Naive thymus-derived CD4-positive, alpha-beta T cell (primary cell): ENCODE results near the gene GDAP1L1. TPM values are rescaled to one million over a fixed set of nuclear protein-coding genes. Genes with fewer than 3 reads are reported as not detected.

ENCODE experiments used
- ATAC-seq: fragments of 150-1000 bp; cut with Tn5 transposase; 2 replicates; pipeline ENCODE4 v1.10.0; 2021; ENCODE audit warnings: mild to moderate bottlenecking, moderate library complexity
- CTCF ChIA-PET: fragments of 350-600 bp; sonication (Branson Sonifier 250); formaldehyde crosslinking; loops from one replicate; lab custom pipeline; 2021; ENCODE audit warnings: antibody characterized with exemption; lab: Charles Lee
- POLR2A ChIA-PET: fragments of 350-600 bp; sonication (Branson Sonifier 250); formaldehyde crosslinking; loops from one replicate; lab custom pipeline; 2021; ENCODE audit warnings: antibody characterized with exemption, inconsistent platforms; lab: Charles Lee
- DNase-seq, 9 donors: peaks; one replicate each; pipeline versions ENCODE4 v3.0.0 to v3.0.0-alpha.2; 2020 to 2022; ENCODE audit warnings: mixed read lengths in 1 of 9
- H3K27ac ChIP-seq: one replicate; pipeline ENCODE4 v1.7.0; 2013; ENCODE audit warnings: mild to moderate bottlenecking, low read depth, low read length, moderate library complexity
- H3K27me3 ChIP-seq, 2 donors: one replicate each; pipeline ENCODE4 v1.7.0; 2013; ENCODE audit warnings: low read length in 2 of 2, mild to moderate bottlenecking in 2 of 2, moderate library complexity in 2 of 2; ENCODE audit not compliant: control insufficient read depth in 2 of 2, insufficient read depth in 2 of 2
- H3K36me3 ChIP-seq, 3 experiments: 1 replicate in 2 of 3; 2 replicates in 1 of 3; pipeline ENCODE4 v1.7.0; 2013; ENCODE audit warnings: low read length in 3 of 3, mild to moderate bottlenecking in 3 of 3, moderate library complexity in 1 of 3; ENCODE audit not compliant: insufficient read depth in 3 of 3, control insufficient read depth in 2 of 3
- H3K4me1 ChIP-seq, 2 donors: one replicate each; pipeline ENCODE4 v1.7.0; 2013; ENCODE audit warnings: low read length in 2 of 2, mild to moderate bottlenecking in 2 of 2, moderate library complexity in 1 of 2; ENCODE audit not compliant: control insufficient read depth in 2 of 2, insufficient read depth in 2 of 2
- H3K4me3 ChIP-seq: 2 replicates; pipeline ENCODE4 v1.7.0; 2013; ENCODE audit warnings: mild to moderate bottlenecking, low read length
- H3K9me3 ChIP-seq, 3 experiments: 1 replicate in 2 of 3; 2 replicates in 1 of 3; pipeline ENCODE4 v1.7.0; 2013; ENCODE audit warnings: low read length in 3 of 3; ENCODE audit not compliant: control insufficient read depth in 2 of 3
- H3K27ac Mint-ChIP-seq, 9 donors: one replicate each; pipeline ENCODE4 v1.8.0; 2020 to 2022; ENCODE audit warnings: mixed read lengths in 9 of 9, mild to moderate bottlenecking in 8 of 9, moderate library complexity in 5 of 9, inconsistent platforms in 2 of 9
- H3K27me3 Mint-ChIP-seq, 5 donors: one replicate each; pipeline ENCODE4 v1.8.0; 2021 to 2022; ENCODE audit warnings: mixed read lengths in 5 of 5, mild to moderate bottlenecking in 1 of 5
- H3K36me3 Mint-ChIP-seq, 5 donors: one replicate each; pipeline ENCODE4 v1.8.0; 2020 to 2022; ENCODE audit warnings: mixed read lengths in 5 of 5, mild to moderate bottlenecking in 3 of 5, inconsistent platforms in 1 of 5
- H3K4me1 Mint-ChIP-seq, 7 donors: one replicate each; pipeline ENCODE4 v1.8.0; 2020 to 2022; ENCODE audit warnings: mixed read lengths in 7 of 7, mild to moderate bottlenecking in 3 of 7, inconsistent platforms in 1 of 7
- H3K4me3 Mint-ChIP-seq, 10 donors: one replicate each; pipeline ENCODE4 v1.8.0; 2020 to 2022; ENCODE audit warnings: mild to moderate bottlenecking in 10 of 10, mixed read lengths in 10 of 10, moderate library complexity in 6 of 10, inconsistent platforms in 2 of 10
- H3K9me3 Mint-ChIP-seq, 11 donors: one replicate each; pipeline ENCODE4 v1.8.0; 2020 to 2022; ENCODE audit warnings: mixed read lengths in 11 of 11, mild to moderate bottlenecking in 4 of 11, inconsistent platforms in 1 of 11, moderate library complexity in 1 of 11
- intact Hi-C, 2 donors: fragments of 100-400 bp; cut with micrococcal nuclease; formaldehyde crosslinking; loops; one replicate each; pipeline ENCODE4 v1.15.1; 2023
- polyA plus RNA-seq, 2 donors: library from polyadenylated mRNA; unstranded; fragments of 300-500 nt; fragmentation: Illumina TruSeq; gene quantifications; one replicate each; pipeline ENCODE4 v1.2.3, GENCODE V29; 2021
- total RNA-seq, 6 experiments: library from RNA in 5 of 6; stranded (reverse) in 5 of 6; gene quantifications; 1 replicate in 5 of 6; 2 replicates in 1 of 6; pipeline ENCODE4 v1.2.3 and lab custom pipeline; 2021 to 2026

GDAP1L1 gene
- total RNA-seq (not detected), polyA plus RNA-seq (not detected), total RNA-seq (lab: John Stamatoyannopoulos, UW) (not detected)

GRCh38 chr20:44247131-44247571 lies at the start of gene GDAP1L1:
Gene GDAP1L1, plus strand, starts transcription at chr20:44247308. Its CDS starts 27 bp downstream, at chr20:44247335.
- POLR2A ChIA-PET = no interaction called here
- ATAC-seq = no peak
- peaks cover 0 to 5% (median 0%) of the 10 kb centered on the region in 11 donors for H3K9me3 Mint-ChIP-seq
- H3K36me3 Mint-ChIP-seq = peaks cover 0 to 13% (median 8%) of the 10 kb centered on the region in 5 donors
- Histone ChIP-seq H3K4me3 (no peak within 1 kb of the TSS), H3K9me3 (no peaks in the 10 kb centered on the region), H3K4me1 (no peaks in the 10 kb centered on the region), H3K27me3 (peaks cover 0 to 6% of the 10 kb centered on the region in 2 donors), H3K27ac (no peak within 1 kb of the TSS), H3K36me3 (no peaks in the 10 kb centered on the region)
- no peak for DNase-seq
- peak within 1 kb of the TSS in 8 of 10 donors; percentile 40 to 76 (median 56) for H3K4me3 Mint-ChIP-seq
- H3K4me1 Mint-ChIP-seq = peaks cover 0 to 14% (median 12%) of the 10 kb centered on the region in 7 donors
- CTCF ChIA-PET = interaction anchor here (1.7 kb wide), 1 partner anchor 64 kb away, joined by 5 read pairs; the partner anchor contains the start of gene FITM2
- peak within 1 kb of the TSS in 1 of 9 donors; percentile 25 for H3K27ac Mint-ChIP-seq
- intact Hi-C loops = no loop called here
- peaks cover 10 to 48% (median 26%) of the 10 kb centered on the region in 5 donors for H3K27me3 Mint-ChIP-seq

GRCh38 chr20:44198872-44199271 lies 48.2 kb upstream of the GDAP1L1 start:
- Histone ChIP-seq H3K36me3 (peaks cover 23 to 65% (median 41%) of the 10 kb centered on the region in 3 experiments), H3K27ac (no peak overlapping the region), H3K4me3 (no peak overlapping the region), H3K27me3 (no peaks in the 10 kb centered on the region), H3K4me1 (no peaks in the 10 kb centered on the region), H3K9me3 (no peaks in the 10 kb centered on the region)
- no peaks in the 10 kb centered on the region for H3K27me3 Mint-ChIP-seq
- peak; percentile 54 for ATAC-seq
- H3K4me3 Mint-ChIP-seq = peak overlapping the region in 1 of 10 donors; percentile 88
- H3K4me1 Mint-ChIP-seq = peaks cover 20 to 51% (median 39%) of the 10 kb centered on the region in 7 donors
- H3K27ac Mint-ChIP-seq = peak overlapping the region in 4 of 9 donors; percentile 9 to 92 (median 18)
- peaks cover 0 to 2% (median 0%) of the 10 kb centered on the region in 11 donors for H3K9me3 Mint-ChIP-seq
- peaks cover 8 to 64% (median 44%) of the 10 kb centered on the region in 5 donors for H3K36me3 Mint-ChIP-seq
- intact Hi-C loops = loop anchor here in 1 of 2 donors (1.0 kb wide), 1 partner anchor 11 kb away; the partner anchor contains the start of gene OSER1
- peak in 1 of 9 donors; percentile 35 for DNase-seq
- ChIA-PET CTCF (no interaction called here), POLR2A (no interaction called here)

DNA sequence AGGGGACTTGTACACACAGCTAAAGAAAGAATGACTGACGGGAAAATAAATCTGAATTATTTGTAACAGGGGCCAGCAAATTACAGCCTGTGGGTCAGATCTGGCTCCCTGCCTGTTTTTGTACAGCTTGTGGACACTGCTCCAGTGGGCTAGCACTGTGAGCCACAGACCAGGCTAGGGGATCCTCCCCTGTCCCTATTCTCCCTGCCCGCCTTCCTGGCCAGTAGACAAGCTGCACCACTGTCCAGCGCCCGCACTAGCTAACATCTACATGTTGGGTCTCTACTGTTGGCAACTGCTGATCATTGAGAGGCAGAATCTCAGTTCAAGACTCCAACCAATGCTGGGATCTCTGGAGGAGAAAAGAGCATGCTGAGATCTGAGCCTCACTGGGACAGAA lies 47.2 kb upstream of the GDAP1L1 start:
- H3K4me1 ChIP-seq = no peaks in the 10 kb centered on the region
- no peaks in the 10 kb centered on the region for H3K27me3 ChIP-seq
- peaks cover 20 to 58% (median 44%) of the 10 kb centered on the region in 7 donors for H3K4me1 Mint-ChIP-seq
- POLR2A ChIA-PET = interaction anchor here (0.6 kb wide), 1 partner anchor 10 kb away, joined by 3 read pairs; no protein-coding TSS in a partner anchor
- H3K27me3 Mint-ChIP-seq = no peaks in the 10 kb centered on the region
- H3K27ac Mint-ChIP-seq = peak overlapping the region in 5 of 9 donors; percentile 13 to 92 (median 31)
- intact Hi-C loops = loop anchor here in 1 of 2 donors (1.0 kb wide), 1 partner anchor 10 kb away; the partner anchor contains the start of gene OSER1
- H3K9me3 ChIP-seq = no peaks in the 10 kb centered on the region
- peak overlapping the region in 1 of 10 donors; percentile 88 for H3K4me3 Mint-ChIP-seq
- ATAC-seq (no peak), DNase-seq (no peak)
- peaks cover 8 to 64% (median 46%) of the 10 kb centered on the region in 5 donors for H3K36me3 Mint-ChIP-seq
- H3K36me3 ChIP-seq = peaks cover 23 to 73% (median 41%) of the 10 kb centered on the region in 3 experiments
- no peak overlapping the region for H3K4me3 ChIP-seq
- CTCF ChIA-PET = interaction anchor here (1.0 kb wide), 1 partner anchor 17 kb away, joined by 4 read pairs; no protein-coding TSS in a partner anchor
- H3K27ac ChIP-seq = no peak overlapping the region
- peaks cover 0 to 2% (median 0%) of the 10 kb centered on the region in 11 donors for H3K9me3 Mint-ChIP-seq

- peaks cover 0 to 2% (median 0%) of the 10 kb centered on the region in 11 donors for H3K9me3 Mint-ChIP-seq
- H3K4me1 ChIP-seq = no peaks in the 10 kb centered on the region
- H3K4me1 Mint-ChIP-seq = peaks cover 20 to 62% (median 45%) of the 10 kb centered on the region in 7 donors
- H3K36me3 Mint-ChIP-seq = peaks cover 8 to 66% (median 46%) of the 10 kb centered on the region in 5 donors
- H3K27me3 Mint-ChIP-seq = no peaks in the 10 kb centered on the region
- no peaks in the 10 kb centered on the region for H3K27me3 ChIP-seq
- H3K27ac ChIP-seq = no peak overlapping the region
- no peak for ATAC-seq
- CTCF ChIA-PET = interaction anchor here (1.0 kb wide), 1 partner anchor 17 kb away, joined by 4 read pairs; no protein-coding TSS in a partner anchor
- peak overlapping the region in 4 of 9 donors; percentile 25 to 50 (median 33) for H3K27ac Mint-ChIP-seq
- POLR2A ChIA-PET = no interaction called here
- H3K36me3 ChIP-seq = peaks cover 23 to 78% (median 41%) of the 10 kb centered on the region in 3 experiments
- no peak for DNase-seq
- no peaks in the 10 kb centered on the region for H3K9me3 ChIP-seq
- intact Hi-C loops = no loop called here
- H3K4me3 Mint-ChIP-seq = no peak overlapping the region
- H3K4me3 ChIP-seq = no peak overlapping the region
These were observed 46.7 kb upstream of the GDAP1L1 start for GRCh38 chr20:44200371-44200770.

DNA sequence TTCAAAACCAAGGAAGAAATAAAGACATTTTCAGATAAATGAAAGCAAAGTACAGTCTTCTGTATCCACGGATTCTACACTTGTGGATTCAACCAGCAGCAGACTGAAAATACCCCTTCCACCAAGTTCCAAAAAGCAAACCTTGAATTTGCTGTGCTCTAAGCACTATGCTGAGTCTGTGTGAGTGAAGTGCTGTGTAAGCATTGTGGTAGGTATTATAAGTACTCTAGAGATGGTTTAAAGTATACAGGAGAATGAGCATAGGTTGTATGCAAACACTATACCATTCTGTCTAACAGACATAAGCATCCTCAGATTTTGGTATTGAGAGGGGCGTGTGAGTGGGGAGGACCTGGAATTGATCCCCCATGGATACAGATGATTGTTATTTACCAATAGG lies 46.1 kb upstream of the GDAP1L1 start:
- H3K27me3 ChIP-seq = no peaks in the 10 kb centered on the region
- no peak for DNase-seq
- intact Hi-C loops = no loop called here
- no peaks in the 10 kb centered on the region for H3K4me1 ChIP-seq
- Mint-ChIP-seq H3K27me3 (no peaks in the 10 kb centered on the region), H3K27ac (peak overlapping the region in 2 of 9 donors; percentile 25 to 83), H3K4me1 (peaks cover 18 to 60% (median 47%) of the 10 kb centered on the region in 7 donors), H3K9me3 (peaks cover 0 to 2% (median 0%) of the 10 kb centered on the region in 11 donors), H3K4me3 (no peak overlapping the region), H3K36me3 (peaks cover 8 to 64% (median 46%) of the 10 kb centered on the region in 5 donors)
- H3K36me3 ChIP-seq = peaks cover 23 to 79% (median 39%) of the 10 kb centered on the region in 3 experiments
- no peak overlapping the region for H3K27ac ChIP-seq
- ChIA-PET POLR2A (no interaction called here), CTCF (no interaction called here)
- no peaks in the 10 kb centered on the region for H3K9me3 ChIP-seq
- no peak for ATAC-seq
- no peak overlapping the region for H3K4me3 ChIP-seq

DNA sequence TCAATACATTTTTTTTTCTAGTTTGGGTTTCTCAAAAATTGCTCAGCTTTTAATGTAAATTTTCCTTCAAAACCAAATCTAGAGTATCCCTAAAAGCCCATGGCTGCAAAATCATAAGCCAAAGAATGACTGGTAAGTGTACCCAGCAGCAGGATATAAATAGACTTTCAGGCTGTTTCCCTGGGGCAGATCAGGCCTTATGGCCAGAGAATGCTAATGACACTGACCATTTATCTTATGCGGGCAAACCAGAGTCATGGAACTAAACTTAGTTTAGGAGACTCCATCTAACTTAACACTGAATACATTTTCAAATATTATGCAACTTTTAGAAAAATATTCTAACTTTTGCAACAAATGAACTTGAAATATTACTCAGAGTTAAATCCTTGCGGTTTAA lies 43.9 kb upstream of the GDAP1L1 start:
- H3K36me3 Mint-ChIP-seq = peaks cover 8 to 54% (median 40%) of the 10 kb centered on the region in 5 donors
- peaks cover 29 to 81% (median 68%) of the 10 kb centered on the region in 7 donors for H3K4me1 Mint-ChIP-seq
- Histone ChIP-seq H3K27ac (no peak overlapping the region), H3K36me3 (peaks cover 17 to 68% (median 20%) of the 10 kb centered on the region in 3 experiments), H3K4me3 (no peak overlapping the region), H3K4me1 (peaks cover 0 to under 1% of the 10 kb centered on the region in 2 donors), H3K27me3 (no peaks in the 10 kb centered on the region), H3K9me3 (no peaks in the 10 kb centered on the region)
- H3K27ac Mint-ChIP-seq = peak overlapping the region in 1 of 9 donors; percentile 42
- DNase-seq = no peak
- ATAC-seq = no peak
- H3K27me3 Mint-ChIP-seq = no peaks in the 10 kb centered on the region
- peaks cover 0 to 2% (median 0%) of the 10 kb centered on the region in 11 donors for H3K9me3 Mint-ChIP-seq
- intact Hi-C loops = no loop called here
- CTCF ChIA-PET = interaction anchor here (0.8 to 1.6 kb wide), 2 partner anchors 13 to 14 kb away, joined by 3 to 5 read pairs; no protein-coding TSS in a partner anchor
- no peak overlapping the region for H3K4me3 Mint-ChIP-seq
- POLR2A ChIA-PET = no interaction called here
